ENCODE measurements around the gene TNFRSF21.

DNA sequence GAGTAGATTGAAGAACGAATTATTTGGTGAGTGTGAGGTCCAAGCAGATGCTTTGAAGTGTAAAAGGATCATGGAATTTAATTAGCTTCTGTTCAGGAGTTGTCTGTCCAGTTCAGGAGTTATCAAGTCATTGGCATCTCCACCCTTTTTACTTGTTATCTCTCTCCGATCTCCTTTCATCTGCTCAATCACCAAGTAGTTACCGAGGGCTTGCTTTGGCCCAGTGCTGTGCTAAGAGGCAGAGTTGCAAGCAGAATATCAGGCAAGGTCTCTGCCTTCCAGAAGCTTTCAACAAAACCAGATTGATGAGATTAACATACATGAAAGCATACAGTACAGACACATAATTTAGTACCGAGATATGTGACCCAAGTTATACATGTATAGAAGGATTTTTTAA, 10.2 kb upstream of the TNFRSF21 start:
- TF ChIP-seq, protein P1, sequence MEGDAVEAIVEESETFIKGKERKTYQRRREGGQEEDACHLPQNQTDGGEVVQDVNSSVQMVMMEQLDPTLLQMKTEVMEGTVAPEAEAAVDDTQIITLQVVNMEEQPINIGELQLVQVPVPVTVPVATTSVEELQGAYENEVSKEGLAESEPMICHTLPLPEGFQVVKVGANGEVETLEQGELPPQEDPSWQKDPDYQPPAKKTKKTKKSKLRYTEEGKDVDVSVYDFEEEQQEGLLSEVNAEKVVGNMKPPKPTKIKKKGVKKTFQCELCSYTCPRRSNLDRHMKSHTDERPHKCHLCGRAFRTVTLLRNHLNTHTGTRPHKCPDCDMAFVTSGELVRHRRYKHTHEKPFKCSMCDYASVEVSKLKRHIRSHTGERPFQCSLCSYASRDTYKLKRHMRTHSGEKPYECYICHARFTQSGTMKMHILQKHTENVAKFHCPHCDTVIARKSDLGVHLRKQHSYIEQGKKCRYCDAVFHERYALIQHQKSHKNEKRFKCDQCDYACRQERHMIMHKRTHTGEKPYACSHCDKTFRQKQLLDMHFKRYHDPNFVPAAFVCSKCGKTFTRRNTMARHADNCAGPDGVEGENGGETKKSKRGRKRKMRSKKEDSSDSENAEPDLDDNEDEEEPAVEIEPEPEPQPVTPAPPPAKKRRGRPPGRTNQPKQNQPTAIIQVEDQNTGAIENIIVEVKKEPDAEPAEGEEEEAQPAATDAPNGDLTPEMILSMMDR (conservative IDR thresholded peaks at IDR 0.05; ENCODE audit: low read length) = no peak
- no peak for TF ChIP-seq EZH2phosphoT487 (IDR thresholded peaks at IDR 0.05; ENCODE audit: borderline replicate concordance, low read depth, low read length)
